GM21723 (cell line): Measurements from ENCODE around the gene NOD2.
A peak's percentile ranks its signal among the peaks of the same experiment; 100 is the strongest.

Source experiments
- ATAC-seq: cut with Tn5 transposase; IDR thresholded peaks from one replicate; pipeline ENCODE4 v1.9.1; 2021; ENCODE audit warnings: mild to moderate bottlenecking, moderate library complexity; ENCODE audit not compliant: unreplicated experiment

Gene NOD2

DNA sequence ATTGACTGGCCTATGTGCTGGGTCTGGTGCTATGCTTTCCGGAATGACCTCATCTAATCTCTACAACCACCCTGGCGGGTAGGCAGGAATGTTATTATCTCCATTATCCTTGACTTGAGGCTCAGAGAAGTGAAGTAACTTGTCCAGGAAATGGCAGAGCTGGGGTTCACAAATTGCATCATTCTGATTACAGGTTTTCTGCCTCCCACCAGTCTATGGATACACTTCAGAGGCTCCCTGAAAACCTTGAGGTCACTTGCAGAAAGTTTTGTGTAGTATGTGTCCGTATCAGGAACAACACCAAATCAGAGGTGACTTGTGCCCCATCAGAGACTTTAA lies 19.1 kb downstream of the NOD2 start:
- no peak for ATAC-seq

DNA sequence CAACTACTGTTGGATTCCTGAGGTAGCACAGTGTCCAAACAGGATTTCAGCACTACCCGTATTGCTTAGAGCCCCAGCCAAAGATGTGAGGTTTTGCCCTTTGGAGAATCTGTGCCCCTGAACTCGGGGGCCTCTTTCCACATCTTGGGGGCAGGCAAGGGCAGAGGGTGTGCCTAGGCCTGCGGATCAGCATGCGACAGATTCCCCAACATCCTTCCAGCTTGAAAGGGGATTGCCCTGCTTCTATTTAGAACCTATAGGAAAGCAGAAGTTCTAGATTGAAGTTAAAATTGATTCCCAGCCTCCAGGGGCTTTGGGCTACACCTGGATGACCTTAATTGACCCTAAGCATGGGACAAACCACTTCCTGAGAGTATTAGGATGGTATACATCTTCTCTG lies 19.6 kb downstream of the NOD2 start:
- ATAC-seq = no peak

DNA sequence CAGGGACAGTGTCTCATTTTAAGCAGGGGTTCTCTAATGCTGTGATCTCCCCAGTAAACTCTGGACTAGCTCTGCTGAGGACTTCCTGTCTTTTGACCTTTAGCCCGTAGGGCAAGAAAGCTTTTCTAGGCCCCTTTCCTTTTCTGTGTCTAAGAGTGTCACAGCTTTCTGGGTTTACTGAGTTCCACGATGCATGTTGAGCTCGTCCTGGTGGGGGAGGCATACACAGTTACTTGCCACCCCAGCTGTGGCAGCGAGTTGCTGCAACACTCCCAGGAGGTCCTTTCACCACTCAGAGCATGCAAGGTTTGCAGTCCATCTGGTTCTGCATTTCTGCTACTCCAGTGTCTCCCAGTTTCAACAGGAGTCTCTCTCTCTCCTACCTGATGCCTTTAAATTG lies 23.7 kb downstream of the NOD2 start:
- no peak for ATAC-seq

DNA sequence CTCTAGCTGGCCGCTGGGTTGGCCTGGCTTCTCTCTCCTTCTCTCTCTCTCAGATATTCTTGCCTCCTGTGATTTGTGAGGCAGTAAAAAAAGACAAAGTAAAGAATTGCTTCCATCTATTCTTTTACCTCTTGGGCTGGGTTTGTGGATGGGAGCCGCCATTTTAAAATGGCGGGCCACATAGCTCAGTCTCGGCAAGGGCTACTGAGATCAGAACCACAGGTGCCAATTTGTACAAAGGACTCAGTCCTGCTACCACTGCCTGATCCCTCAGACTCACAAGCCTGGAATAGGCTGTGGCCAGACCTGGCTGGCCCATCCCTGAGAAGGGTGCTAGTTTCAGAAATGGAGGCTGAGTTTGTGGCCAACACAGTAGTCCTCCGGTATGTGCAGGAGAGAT lies 24.1 kb downstream of the NOD2 start:
- ATAC-seq = no peak

DNA sequence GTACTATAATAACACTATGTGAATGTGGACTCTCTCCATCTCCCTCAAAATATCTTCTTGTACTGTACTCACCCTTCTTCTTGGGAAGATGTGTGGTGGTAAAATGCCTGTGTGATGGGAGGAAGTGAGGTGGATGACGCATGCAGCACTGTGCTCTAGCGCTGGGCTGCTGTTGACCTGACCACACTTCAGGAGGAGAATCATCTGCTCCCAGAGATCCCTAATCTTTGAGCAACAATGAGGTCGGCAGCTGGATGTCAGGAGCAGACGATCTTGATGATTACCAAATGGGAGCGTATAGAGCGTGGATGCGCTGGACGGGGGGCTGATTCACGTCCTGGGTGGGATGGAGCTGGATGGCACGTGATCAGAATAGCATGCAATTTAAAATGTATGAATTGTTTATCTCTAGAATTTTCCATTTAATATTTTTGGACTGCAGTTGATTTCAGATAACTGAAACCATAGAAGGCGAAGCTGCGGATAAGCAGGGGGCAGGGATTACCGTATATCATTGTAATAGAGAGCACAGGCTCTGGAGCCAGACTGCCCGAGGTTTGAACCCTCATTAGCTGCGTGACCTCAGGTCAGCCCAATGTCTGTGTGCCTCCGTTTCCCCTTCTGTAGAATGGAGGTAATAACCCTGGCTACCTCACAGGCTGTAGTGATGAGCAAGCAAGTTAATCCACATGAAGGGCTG lies 24.8 kb downstream of the NOD2 start:
- ATAC-seq = no peak

DNA sequence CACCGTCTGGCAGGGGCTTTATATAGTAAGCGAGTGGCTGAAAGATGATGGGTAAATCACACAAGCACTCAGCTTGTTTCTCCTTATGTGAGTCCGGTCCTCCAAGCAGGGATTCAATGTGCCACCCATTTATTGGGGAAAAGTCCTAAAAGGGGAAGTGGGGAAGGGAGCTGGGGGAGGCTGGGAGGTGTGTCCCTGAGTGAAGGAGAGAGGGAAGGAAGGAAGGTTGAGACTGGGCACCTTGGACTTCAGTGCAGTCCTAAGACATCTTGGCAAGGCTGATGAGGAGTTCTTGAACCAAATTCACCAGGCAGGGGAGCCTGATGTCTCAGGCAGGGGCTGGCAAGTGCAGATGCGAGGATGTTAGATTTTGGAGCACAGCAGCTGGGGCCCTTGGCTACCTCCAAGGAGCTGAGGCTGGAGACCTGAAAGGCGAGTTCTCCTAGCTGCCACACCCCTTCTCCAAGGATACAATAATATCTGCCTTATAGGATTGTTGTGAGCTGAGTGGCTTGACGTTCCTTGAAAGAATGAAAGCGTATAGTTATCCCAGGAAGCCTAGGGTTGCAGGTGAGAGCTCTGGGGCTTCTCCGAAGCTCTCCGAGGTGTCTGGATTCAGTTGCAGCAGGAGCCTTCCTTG lies 25.5 kb downstream of the NOD2 start:
- ATAC-seq = no peak

DNA sequence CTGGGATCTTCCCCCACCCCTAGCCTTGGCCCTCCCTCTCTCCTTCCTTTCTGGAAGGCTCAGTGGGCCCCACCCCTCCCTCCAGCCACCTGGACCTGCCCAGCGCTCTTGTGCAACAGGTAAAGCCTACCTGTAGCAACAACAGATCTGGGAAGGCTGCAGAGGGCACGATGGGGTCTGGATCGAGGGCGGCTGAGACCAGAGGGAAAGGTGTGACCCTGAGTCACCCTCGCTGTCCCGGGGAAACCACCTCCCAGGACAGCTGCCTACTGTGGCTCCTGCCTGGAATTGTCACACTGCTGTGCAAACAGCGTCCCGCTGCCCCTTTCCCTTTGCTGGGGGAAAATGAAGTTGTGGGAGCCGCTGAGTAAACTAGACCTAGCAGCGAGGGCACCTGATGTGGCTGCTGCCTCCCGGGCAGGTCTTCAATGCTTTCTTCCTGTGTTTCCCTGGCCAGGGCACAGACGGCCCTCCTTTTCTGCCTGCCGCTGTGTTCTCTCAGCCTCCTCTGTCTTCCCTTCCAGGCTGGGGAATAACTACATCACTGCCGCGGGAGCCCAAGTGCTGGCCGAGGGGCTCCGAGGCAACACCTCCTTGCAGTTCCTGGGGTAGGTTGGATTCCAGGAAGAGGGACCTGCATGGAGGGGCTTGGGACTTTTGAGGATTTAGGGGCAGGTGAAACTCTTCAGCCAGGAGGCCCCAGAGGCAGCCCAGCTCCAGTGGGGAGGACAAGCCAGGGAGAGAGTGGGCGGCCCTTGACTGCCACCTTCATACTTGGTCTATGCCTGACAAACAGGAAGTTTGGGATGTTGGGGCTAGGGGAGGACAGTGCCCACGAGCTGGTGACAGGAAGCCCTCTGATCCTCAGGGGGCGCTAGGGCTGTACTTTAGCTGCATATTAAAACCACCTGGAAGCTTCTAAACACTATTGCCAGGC lies 26.3 kb downstream of the NOD2 start:
- ATAC-seq = no peak

DNA sequence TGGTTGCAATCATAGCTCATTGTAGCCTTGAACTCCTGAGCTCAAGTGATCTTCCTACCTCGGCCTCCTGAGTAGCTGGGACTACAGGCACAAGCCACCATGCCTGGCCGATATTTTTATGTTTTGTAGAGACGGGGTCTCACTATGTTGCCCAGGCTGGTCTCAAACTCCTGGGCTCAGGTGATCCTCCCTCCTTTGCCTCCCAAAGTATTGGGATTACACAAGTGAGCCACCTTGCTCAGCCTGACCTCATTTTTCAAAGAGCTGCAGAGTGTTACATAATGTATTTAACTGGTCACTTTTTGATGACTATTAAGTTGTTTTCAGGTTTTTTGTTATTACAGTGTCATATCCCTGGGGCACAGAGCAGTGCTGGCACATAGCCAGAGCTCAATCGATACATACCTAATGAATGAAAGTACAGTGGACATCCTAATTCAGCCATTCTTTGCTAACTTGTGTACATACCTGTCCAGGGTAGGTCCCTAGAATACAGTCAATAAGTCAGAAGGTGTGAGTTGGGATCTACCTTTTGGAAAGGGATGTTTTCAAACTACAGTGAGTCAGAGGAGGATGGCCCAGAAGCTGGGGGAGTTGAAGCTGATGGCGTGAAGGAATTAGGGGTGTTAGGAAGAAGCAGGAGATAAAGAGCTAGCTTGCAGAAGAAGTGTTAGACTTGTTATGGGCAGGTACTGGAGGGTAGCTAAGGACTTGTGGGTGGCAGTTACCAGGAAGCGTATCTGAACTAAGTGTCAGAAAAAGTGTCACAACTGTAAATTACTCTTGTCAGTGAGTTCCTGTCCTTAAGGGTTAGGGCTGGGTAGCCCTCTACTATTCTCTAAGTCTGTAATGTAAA lies 28.4 kb downstream of the NOD2 start:
- ATAC-seq = no peak

DNA sequence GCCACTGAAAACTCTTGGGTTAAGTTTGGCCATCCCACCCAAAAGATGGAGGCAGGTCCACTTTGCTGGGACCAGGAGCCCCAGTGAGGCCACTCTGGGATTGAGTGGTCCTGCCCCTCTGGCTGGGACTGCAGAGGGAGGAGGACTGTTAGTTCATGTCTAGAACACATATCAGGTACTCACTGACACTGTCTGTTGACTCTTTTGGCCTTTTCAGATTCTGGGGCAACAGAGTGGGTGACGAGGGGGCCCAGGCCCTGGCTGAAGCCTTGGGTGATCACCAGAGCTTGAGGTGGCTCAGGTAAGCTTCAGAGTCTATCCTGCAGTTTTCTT lies 29.0 kb downstream of the NOD2 start:
- ATAC-seq = no peak

DNA sequence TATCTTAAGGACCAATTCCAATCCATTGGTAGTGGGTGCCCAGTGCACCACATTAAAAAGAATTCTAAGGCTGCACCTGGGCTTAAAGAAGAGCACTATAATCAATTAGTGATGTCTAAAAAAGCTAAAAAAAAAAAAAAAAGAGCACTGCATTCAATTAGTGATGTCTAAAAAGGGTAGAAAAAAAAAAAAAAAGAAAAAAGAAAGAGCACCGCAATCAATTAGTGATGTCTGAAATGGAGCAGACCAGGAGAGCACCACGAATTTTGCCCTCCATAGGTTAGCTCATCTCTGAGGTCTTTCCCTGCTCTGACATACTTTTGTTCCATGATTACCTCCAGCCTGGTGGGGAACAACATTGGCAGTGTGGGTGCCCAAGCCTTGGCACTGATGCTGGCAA lies 29.6 kb downstream of the NOD2 start:
- no peak for ATAC-seq

DNA sequence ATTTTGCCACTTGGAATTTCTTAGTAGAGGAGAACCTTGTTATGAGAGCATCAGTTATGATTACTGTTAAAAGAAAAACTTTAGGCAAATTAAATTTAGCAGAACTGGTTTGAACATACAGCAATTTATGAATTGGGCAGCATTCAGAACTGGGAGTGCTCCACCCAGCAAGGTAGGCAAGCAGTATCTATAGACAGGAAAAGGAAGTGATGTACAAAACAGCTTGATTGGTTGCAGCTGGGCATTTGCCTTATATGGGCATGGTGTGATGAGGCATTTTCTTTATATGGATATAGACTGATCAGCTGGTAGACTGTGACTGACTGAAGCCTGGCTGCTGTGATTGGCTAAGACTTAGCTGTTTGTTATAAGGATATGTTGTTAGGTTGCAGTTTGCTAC lies 30.9 kb downstream of the NOD2 start:
- no peak for ATAC-seq

DNA sequence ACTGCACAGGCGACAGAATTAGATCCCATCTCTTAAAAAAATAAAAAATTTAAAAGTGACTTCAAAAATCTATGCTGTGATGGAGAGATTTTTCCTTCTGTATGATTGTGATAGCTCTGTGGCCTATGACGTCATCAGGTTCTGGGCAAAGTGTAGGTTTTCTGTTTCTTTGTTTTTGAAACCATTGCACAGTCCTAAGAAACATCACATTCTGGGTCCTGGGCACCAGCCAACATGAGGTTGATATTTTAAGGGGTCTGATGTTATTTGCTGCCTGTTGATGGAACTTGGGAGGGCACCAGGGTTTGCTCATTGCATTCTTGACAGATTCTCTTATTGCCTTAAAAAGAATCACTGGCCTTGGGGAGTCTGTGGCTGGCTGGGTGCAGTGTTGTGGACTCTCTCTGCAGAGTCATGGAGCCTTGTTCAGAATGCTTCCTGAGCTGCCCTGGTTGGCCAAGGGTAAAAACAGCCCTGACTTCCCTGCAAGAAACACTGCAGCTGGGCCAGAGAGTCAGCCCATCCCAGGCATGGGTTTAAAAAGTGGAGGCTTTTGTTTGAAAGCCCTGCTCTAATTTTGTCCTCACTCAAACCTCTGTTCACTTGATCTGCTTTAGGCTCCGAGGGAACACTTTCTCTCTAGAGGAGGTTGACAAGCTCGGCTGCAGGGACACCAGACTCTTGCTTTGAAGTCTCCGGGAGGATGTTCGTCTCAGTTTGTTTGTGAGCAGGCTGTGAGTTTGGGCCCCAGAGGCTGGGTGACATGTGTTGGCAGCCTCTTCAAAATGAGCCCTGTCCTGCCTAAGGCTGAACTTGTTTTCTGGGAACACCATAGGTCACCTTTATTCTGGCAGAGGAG lies 38.0 kb downstream of the NOD2 start:
- no peak for ATAC-seq

DNA sequence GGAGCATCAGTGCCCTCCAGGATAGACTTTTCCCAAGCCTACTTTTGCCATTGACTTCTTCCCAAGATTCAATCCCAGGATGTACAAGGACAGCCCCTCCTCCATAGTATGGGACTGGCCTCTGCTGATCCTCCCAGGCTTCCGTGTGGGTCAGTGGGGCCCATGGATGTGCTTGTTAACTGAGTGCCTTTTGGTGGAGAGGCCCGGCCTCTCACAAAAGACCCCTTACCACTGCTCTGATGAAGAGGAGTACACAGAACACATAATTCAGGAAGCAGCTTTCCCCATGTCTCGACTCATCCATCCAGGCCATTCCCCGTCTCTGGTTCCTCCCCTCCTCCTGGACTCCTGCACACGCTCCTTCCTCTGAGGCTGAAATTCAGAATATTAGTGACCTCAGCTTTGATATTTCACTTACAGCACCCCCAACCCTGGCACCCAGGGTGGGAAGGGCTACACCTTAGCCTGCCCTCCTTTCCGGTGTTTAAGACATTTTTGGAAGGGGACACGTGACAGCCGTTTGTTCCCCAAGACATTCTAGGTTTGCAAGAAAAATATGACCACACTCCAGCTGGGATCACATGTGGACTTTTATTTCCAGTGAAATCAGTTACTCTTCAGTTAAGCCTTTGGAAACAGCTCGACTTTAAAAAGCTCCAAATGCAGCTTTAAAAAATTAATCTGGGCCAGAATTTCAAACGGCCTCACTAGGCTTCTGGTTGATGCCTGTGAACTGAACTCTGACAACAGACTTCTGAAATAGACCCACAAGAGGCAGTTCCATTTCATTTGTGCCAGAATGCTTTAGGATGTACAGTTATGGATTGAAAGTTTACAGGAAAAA lies 38.8 kb downstream of the NOD2 start:
- no peak for ATAC-seq

DNA sequence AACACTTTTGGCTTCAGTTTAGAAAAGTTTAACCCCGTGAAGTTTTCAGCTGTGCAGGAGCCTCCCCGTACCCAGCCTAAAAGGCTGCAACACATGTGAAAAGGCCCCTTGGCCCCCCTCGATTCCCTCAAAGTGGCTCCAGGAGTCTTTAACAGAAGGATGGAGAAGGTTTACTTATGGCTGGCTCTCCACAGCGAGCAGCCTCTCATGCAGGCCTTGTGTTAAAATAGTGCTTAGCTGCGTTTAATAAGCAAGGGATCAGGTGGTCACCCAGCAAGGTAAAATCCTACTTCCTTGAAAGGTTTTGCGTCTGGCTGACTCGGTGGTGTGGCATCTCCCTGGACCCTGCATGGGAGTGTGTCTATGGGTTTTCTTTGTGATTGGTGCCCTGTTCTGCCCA lies 40.1 kb downstream of the NOD2 start:
- ATAC-seq = no peak

DNA sequence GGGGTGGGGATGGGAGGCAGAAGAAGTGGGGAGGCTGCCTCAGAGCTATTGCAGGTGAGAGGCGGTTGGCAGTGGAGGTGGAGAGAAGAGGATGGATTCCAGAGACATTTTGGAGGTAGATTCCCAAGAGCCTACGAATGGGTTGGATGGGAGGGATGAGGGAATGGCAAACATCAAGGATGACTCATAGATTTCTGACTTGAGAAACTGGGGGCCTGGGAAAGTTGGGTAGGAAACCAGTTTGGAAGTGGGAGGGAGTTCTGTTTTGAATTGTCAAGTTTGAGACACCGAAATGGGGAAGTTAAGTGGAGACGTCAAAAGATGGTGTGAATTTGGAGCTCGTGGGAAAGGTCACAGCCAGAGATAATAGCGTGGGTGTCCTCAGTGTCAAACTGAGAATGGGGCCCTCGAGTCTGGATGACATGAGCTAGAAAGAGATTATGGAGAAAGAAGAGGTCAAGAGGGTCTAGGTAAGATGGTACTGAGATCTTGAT lies 42.3 kb downstream of the NOD2 start:
- ATAC-seq = peak; percentile 63

DNA sequence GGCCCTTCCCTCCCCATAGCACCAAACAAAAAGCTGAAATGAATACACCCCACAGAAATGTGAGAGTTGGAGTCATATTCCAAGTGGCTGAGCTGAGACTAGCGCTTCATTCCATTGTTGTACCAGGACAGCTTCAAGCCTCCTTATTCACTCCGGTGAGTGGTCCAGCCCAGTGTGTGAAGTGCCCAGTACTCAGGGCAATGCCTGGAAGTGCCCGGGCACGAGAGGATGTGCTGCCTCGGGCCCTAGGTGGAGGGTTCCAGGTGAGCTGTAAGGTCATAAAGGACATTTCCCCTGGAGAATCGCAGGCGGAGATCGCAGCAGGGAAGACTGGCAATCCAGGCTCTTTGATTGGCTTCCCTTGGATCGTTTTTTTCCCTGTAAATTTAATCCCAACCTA lies 43.0 kb downstream of the NOD2 start:
- ATAC-seq = no peak

DNA sequence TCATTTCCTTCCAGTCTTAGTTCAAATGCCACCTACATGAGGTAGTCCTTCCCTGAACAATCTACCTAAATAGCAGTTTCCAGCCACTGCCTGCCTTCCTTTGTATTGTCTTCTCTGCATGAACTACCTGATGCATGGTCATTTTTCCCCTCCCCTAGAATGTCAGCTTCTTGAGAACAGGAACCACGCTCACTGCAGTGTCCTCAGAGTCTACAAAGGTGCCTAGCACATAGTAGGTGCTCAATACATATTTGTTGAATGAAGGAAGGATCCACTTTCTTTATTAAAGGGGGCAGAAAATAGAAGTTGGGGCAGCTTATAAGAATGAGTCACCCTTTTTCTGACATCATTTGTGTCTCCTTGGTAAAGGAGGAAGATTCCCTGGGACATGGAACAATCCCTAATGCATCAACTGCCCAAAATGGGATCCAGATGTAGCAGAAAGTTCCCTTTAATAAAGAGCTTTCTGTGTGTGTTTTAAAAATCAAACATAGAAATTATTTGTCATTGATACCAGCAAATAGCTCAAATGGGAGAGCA lies 44.1 kb downstream of the NOD2 start:
- no peak for ATAC-seq

DNA sequence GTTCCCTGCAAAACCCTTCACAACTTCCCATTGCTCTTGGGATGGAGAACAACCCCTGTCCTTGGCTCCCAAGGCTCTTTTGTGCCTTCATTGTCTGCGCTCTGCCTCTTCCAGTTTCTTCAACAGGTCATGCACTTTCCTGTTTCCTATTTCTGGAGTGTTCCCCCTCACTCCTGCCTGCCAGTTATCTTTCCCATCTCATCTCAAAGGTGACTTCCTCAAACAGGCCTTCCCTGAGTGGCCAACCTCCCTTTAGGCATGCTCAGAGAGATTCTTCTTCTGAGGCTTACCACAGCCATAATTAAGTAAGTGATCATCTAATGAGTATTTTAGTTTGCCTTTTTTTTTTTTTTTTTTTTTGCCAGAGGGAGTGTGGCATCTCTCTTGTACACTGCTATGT lies 45.6 kb downstream of the NOD2 start:
- no peak for ATAC-seq

DNA sequence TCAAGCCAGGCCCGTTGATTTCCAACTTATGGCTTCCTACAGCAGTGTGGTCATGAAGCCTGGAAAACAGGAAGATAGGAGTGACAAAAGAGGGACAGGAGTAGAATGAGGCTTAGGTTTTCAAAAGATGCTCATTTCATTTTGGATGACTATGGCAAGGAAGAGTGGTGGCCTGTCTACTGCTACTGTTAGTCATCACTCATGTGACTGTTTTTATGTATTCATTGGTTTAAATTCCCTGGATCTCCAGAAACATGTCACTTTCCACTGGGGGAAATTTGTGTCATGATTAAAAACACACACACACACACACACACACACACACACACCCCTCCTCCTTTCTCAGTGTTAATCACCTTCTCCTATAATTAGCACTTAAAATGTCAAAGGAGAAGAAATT lies 47.3 kb downstream of the NOD2 start:
- ATAC-seq = no peak
